Measurements from ENCODE around the gene CENPO.

CENPO gene

GRCh38 chr2:24839729-24840128 lies 46.5 kb downstream of the CENPO start:
- no peak for DNase-seq

- no peak for DNase-seq
These were observed 47.1 kb downstream of the CENPO start for GRCh38 chr2:24840164-24840869.

- no peak for DNase-seq
These were observed 48.0 kb downstream of the CENPO start for GRCh38 chr2:24840962-24841945.

GRCh38 chr2:24842081-24843050 lies 49.1 kb downstream of the CENPO start:
- DNase-seq: no peak

- DNase-seq: no peak
These were observed 50.2 kb downstream of the CENPO start for GRCh38 chr2:24843330-24843860.

- no peak for DNase-seq
These were observed 50.9 kb downstream of the CENPO start for GRCh38 chr2:24844023-24844685.

GRCh38 chr2:24845691-24846090 lies 52.5 kb downstream of the CENPO start:
- no peak for DNase-seq

GRCh38 chr2:24850944-24851343 lies 57.7 kb downstream of the CENPO start:
- no peak for DNase-seq

- no peak for DNase-seq
These were observed 58.8 kb downstream of the CENPO start for GRCh38 chr2:24852026-24852425.

- DNase-seq: no peak
These were observed 59.3 kb downstream of the CENPO start for GRCh38 chr2:24852431-24853020.

GRCh38 chr2:24853046-24853445 lies 59.8 kb downstream of the CENPO start:
- no peak for DNase-seq

GRCh38 chr2:24853996-24854395 lies 60.8 kb downstream of the CENPO start:
- DNase-seq: no peak

- no peak for DNase-seq
These were observed 61.9 kb downstream of the CENPO start for GRCh38 chr2:24855022-24855622.

- DNase-seq: no peak
These were observed 62.5 kb downstream of the CENPO start for GRCh38 chr2:24855726-24856125.

GRCh38 chr2:24856791-24857211 lies 63.6 kb downstream of the CENPO start:
- DNase-seq: no peak

GRCh38 chr2:24857746-24858145 lies 64.5 kb downstream of the CENPO start:
- DNase-seq: no peak

GRCh38 chr2:24858996-24859395 lies 65.8 kb downstream of the CENPO start:
- DNase-seq: no peak

- peak; percentile 39 for DNase-seq
These were observed 66.9 kb downstream of the CENPO start for GRCh38 chr2:24859968-24860600.

GRCh38 chr2:24860631-24861030 lies 67.4 kb downstream of the CENPO start:
- DNase-seq: no peak

GRCh38 chr2:24861500-24861899 lies 68.3 kb downstream of the CENPO start:
- no peak for DNase-seq

GRCh38 chr2:24863641-24864040 lies 70.4 kb downstream of the CENPO start:
- DNase-seq: no peak

Data from DMS79 (cell line).